ENCODE results near the gene SAMMSON.

The SAMMSON gene

GRCh38 chr3:69994919-69995318 is 4.6 kb upstream of the SAMMSON start:
- H3K27me3 Mint-ChIP-seq: peaks cover 5% of the 10 kb centered on the region
- no peaks in the 10 kb centered on the region for H3K4me1 Mint-ChIP-seq
- no peaks in the 10 kb centered on the region for H3K36me3 Mint-ChIP-seq (ENCODE audit: low read depth)
- H3K27ac Mint-ChIP-seq: no peak overlapping the region
- DNase-seq: no peak
- H3K4me3 Mint-ChIP-seq: no peak overlapping the region
- no peaks in the 10 kb centered on the region for H3K9me3 Mint-ChIP-seq
- ATAC-seq: no peak

GRCh38 chr3:69997631-69998307 is 1.8 kb upstream of the SAMMSON start:
- Mint-ChIP-seq H3K27me3 (peaks cover 2% of the 10 kb centered on the region), H3K4me3 (no peak overlapping the region), H3K9me3 (no peaks in the 10 kb centered on the region), H3K36me3 (ENCODE audit: low read depth) (no peaks in the 10 kb centered on the region), H3K4me1 (no peaks in the 10 kb centered on the region), H3K27ac (no peak overlapping the region)
- ATAC-seq (no peak), DNase-seq (no peak)

- no peaks in the 10 kb centered on the region for H3K36me3 Mint-ChIP-seq (ENCODE audit: low read depth)
- no peak overlapping the region for H3K27ac Mint-ChIP-seq
- no peaks in the 10 kb centered on the region for H3K9me3 Mint-ChIP-seq
- H3K4me3 Mint-ChIP-seq: no peak overlapping the region
- ATAC-seq: no peak
- DNase-seq: no peak
- peaks cover 2% of the 10 kb centered on the region for H3K27me3 Mint-ChIP-seq
- no peaks in the 10 kb centered on the region for H3K4me1 Mint-ChIP-seq
Measured at GRCh38 chr3:69998759-69999139, 784 bp upstream of the SAMMSON start.

GRCh38 chr3:70000028-70000410 is 486 bp downstream of the SAMMSON start:
- no peak overlapping the region for H3K4me3 Mint-ChIP-seq
- H3K27ac Mint-ChIP-seq: no peak overlapping the region
- DNase-seq: no peak
- H3K9me3 Mint-ChIP-seq: no peaks in the 10 kb centered on the region
- H3K27me3 Mint-ChIP-seq: no peaks in the 10 kb centered on the region
- no peaks in the 10 kb centered on the region for H3K36me3 Mint-ChIP-seq (ENCODE audit: low read depth)
- ATAC-seq: no peak
- H3K4me1 Mint-ChIP-seq: no peaks in the 10 kb centered on the region

GRCh38 chr3:70000563-70001081 is 1.1 kb downstream of the SAMMSON start:
- Mint-ChIP-seq H3K27ac (no peak overlapping the region), H3K27me3 (no peaks in the 10 kb centered on the region), H3K4me3 (no peak overlapping the region), H3K4me1 (no peaks in the 10 kb centered on the region), H3K9me3 (no peaks in the 10 kb centered on the region), H3K36me3 (ENCODE audit: low read depth) (no peaks in the 10 kb centered on the region)
- DNase-seq (no peak), ATAC-seq (no peak)

- Mint-ChIP-seq H3K4me3 (no peak overlapping the region), H3K9me3 (no peaks in the 10 kb centered on the region), H3K36me3 (ENCODE audit: low read depth) (no peaks in the 10 kb centered on the region), H3K4me1 (no peaks in the 10 kb centered on the region), H3K27me3 (no peaks in the 10 kb centered on the region), H3K27ac (no peak overlapping the region)
- ATAC-seq (no peak), DNase-seq (no peak)
Measured at GRCh38 chr3:70003119-70003518, 3.6 kb downstream of the SAMMSON start.

- Mint-ChIP-seq H3K4me3 (no peak overlapping the region), H3K9me3 (peaks cover 5% of the 10 kb centered on the region), H3K27me3 (no peaks in the 10 kb centered on the region), H3K4me1 (no peaks in the 10 kb centered on the region), H3K36me3 (ENCODE audit: low read depth) (no peaks in the 10 kb centered on the region), H3K27ac (no peak overlapping the region)
- DNase-seq (no peak), ATAC-seq (no peak)
Measured at GRCh38 chr3:70006089-70006488, 6.6 kb downstream of the SAMMSON start.

- no peak overlapping the region for H3K27ac Mint-ChIP-seq
- ATAC-seq: no peak
- peaks cover 5% of the 10 kb centered on the region for H3K9me3 Mint-ChIP-seq
- H3K4me1 Mint-ChIP-seq: no peaks in the 10 kb centered on the region
- H3K27me3 Mint-ChIP-seq: no peaks in the 10 kb centered on the region
- H3K36me3 Mint-ChIP-seq (ENCODE audit: low read depth): no peaks in the 10 kb centered on the region
- no peak for DNase-seq
- H3K4me3 Mint-ChIP-seq: no peak overlapping the region
Measured at GRCh38 chr3:70010346-70010745, 10.8 kb downstream of the SAMMSON start.

GRCh38 chr3:70011582-70011981 is 12.0 kb downstream of the SAMMSON start:
- ATAC-seq (no peak), DNase-seq (no peak)
- no peak overlapping the region for H3K27ac Mint-ChIP-seq
- H3K4me3 Mint-ChIP-seq: no peak overlapping the region
- no peaks in the 10 kb centered on the region for H3K4me1 Mint-ChIP-seq
- no peaks in the 10 kb centered on the region for H3K36me3 Mint-ChIP-seq (ENCODE audit: low read depth)
- H3K27me3 Mint-ChIP-seq: no peaks in the 10 kb centered on the region
- peaks cover 5% of the 10 kb centered on the region for H3K9me3 Mint-ChIP-seq

- Mint-ChIP-seq H3K27me3 (no peaks in the 10 kb centered on the region), H3K27ac (no peak overlapping the region), H3K4me3 (no peak overlapping the region), H3K4me1 (no peaks in the 10 kb centered on the region), H3K36me3 (ENCODE audit: low read depth) (no peaks in the 10 kb centered on the region), H3K9me3 (peaks cover 5% of the 10 kb centered on the region)
- DNase-seq (no peak), ATAC-seq (no peak)
Measured at GRCh38 chr3:70020906-70021660, 21.6 kb downstream of the SAMMSON start.

GRCh38 chr3:70028361-70028760 is 28.8 kb downstream of the SAMMSON start:
- H3K27ac Mint-ChIP-seq: no peak overlapping the region
- no peaks in the 10 kb centered on the region for H3K4me1 Mint-ChIP-seq
- no peaks in the 10 kb centered on the region for H3K36me3 Mint-ChIP-seq (ENCODE audit: low read depth)
- H3K9me3 Mint-ChIP-seq: peaks cover 5% of the 10 kb centered on the region
- ATAC-seq (no peak), DNase-seq (no peak)
- no peak overlapping the region for H3K4me3 Mint-ChIP-seq
- H3K27me3 Mint-ChIP-seq: peaks cover 6% of the 10 kb centered on the region

- H3K4me1 Mint-ChIP-seq: no peaks in the 10 kb centered on the region
- ATAC-seq (no peak), DNase-seq (no peak)
- no peak overlapping the region for H3K27ac Mint-ChIP-seq
- no peaks in the 10 kb centered on the region for H3K36me3 Mint-ChIP-seq (ENCODE audit: low read depth)
- H3K9me3 Mint-ChIP-seq: no peaks in the 10 kb centered on the region
- no peak overlapping the region for H3K4me3 Mint-ChIP-seq
- H3K27me3 Mint-ChIP-seq: peaks cover 2% of the 10 kb centered on the region
Measured at GRCh38 chr3:70038693-70039092, 39.2 kb downstream of the SAMMSON start.

- Mint-ChIP-seq H3K27ac (no peak overlapping the region), H3K27me3 (peaks cover 2% of the 10 kb centered on the region), H3K36me3 (ENCODE audit: low read depth) (no peaks in the 10 kb centered on the region), H3K4me1 (no peaks in the 10 kb centered on the region), H3K4me3 (no peak overlapping the region), H3K9me3 (no peaks in the 10 kb centered on the region)
- ATAC-seq (no peak), DNase-seq (no peak)
Measured at GRCh38 chr3:70040386-70040785, 40.9 kb downstream of the SAMMSON start.

GRCh38 chr3:70042641-70043040 is 43.1 kb downstream of the SAMMSON start:
- H3K27me3 Mint-ChIP-seq: peaks cover 2% of the 10 kb centered on the region
- no peaks in the 10 kb centered on the region for H3K36me3 Mint-ChIP-seq (ENCODE audit: low read depth)
- H3K4me1 Mint-ChIP-seq: no peaks in the 10 kb centered on the region
- no peak overlapping the region for H3K4me3 Mint-ChIP-seq
- DNase-seq (no peak), ATAC-seq (no peak)
- no peaks in the 10 kb centered on the region for H3K9me3 Mint-ChIP-seq
- H3K27ac Mint-ChIP-seq: no peak overlapping the region

GRCh38 chr3:70049761-70050160 is 50.2 kb downstream of the SAMMSON start:
- ATAC-seq (no peak), DNase-seq (no peak)
- peaks cover 7% of the 10 kb centered on the region for H3K27me3 Mint-ChIP-seq
- no peaks in the 10 kb centered on the region for H3K36me3 Mint-ChIP-seq (ENCODE audit: low read depth)
- H3K9me3 Mint-ChIP-seq: no peaks in the 10 kb centered on the region
- H3K4me1 Mint-ChIP-seq: no peaks in the 10 kb centered on the region
- no peak overlapping the region for H3K27ac Mint-ChIP-seq
- H3K4me3 Mint-ChIP-seq: no peak overlapping the region

All from activated naive CD8-positive, alpha-beta T cell treated with anti-CD3 and anti-CD28 coated beads, Interleukin-2, amount 50 U/mL, for 24 hours (primary cell).